GM12892 (cell line): ENCODE results near the gene ZFYVE28.
A peak's percentile ranks its signal among the peaks of the same experiment; 100 is the strongest.
"Not testable (repeated sequence)": the region's sequence is repeated elsewhere in the genome, so short reads cannot be mapped to it uniquely, and the experiment has no call there.

ENCODE experiments used
- DNase-seq: peaks from one replicate; pipeline ENCODE4 v3.0.0; 2011; ENCODE audit not compliant: insufficient read length
- FAIRE-seq: peaks from 2 replicates; lab custom pipeline; 2011; peaks lifted over from hg19 to GRCh38; lab: Jason Lieb, UNC
- POLR2A ChIP-seq: IDR thresholded peaks from 2 replicates; pipeline ENCODE4 v1.6.1; 2011; ENCODE audit warnings: low read depth, low read length, control low read depth
- POLR2AphosphoS5 ChIP-seq: IDR thresholded peaks from 2 replicates; pipeline ENCODE4 v1.6.1; 2011; ENCODE audit warnings: low read depth, low read length, control low read depth
- TAF1 ChIP-seq: IDR thresholded peaks from 2 replicates; pipeline ENCODE4 v1.6.1; 2011; ENCODE audit warnings: low read depth, mild to moderate bottlenecking, control low read depth, low read length, borderline replicate concordance

Gene ZFYVE28

DNA sequence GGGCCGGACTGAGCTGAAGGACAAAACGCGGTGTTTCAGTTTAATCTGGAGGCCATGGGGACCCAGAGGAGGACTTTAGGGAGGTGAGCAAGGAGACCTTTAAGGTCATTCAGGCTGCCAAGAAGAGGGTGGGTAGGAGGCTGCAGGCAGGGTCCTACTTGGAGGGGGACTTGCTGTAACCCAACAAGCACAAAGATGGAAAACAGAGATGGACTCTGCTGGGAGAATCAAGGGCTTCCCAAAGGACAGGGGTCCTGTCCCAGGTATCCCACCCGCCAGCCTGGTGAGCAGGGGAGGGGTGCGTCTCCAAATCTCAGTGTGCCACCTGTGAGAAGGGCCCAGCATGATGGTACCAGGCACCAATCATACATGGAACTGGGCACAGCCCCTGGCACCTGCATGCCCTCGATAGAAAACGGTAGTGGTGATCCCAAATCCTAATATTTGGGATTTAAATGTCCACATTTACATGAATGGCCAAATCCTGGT lies 172.6 kb downstream of the ZFYVE28 start:
- FAIRE-seq (no peak), DNase-seq (peak; percentile 2)

DNA sequence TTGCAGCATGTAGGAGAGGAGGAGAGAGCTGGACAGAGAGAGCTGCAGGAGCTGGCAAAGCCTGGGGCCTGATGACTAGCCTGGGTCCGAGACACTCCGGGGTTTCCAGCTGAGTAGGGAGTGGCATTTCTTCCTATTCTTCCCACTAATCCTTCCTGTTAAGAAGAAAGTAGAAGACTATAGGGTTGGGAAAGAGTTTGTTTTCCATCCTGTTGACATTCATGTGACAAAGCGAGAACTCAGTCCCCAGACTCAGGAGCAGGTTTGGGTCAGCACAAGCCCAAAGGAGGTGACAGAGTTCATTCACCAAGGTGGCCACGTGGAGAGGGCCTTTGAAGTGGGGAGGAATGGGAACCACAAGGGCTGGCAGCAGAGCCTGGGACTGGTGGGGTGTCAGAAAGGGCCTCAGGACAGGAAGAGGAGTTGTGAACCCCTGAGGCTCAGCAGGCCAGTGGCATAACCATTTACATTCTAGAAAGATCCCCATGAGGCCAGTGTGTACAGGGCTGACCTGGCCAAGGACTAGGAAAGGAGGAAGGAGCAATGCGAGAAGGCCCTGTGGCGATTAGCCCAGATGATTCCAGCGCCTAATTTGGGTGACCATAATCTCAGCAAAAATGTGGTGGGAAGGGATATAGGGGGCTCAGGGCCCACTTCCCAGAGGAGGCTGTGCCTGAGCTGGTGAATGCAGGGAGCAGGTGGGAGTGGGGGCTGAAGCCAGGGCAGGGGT lies 173.2 kb downstream of the ZFYVE28 start:
- no peak for TF ChIP-seq TAF1
- TF ChIP-seq POLR2A = no peak
- no peak for TF ChIP-seq POLR2AphosphoS5
- FAIRE-seq (no peak), DNase-seq (no peak)

More for the DNA sequence above, 172.6 kb downstream of the ZFYVE28 start:
- TF ChIP-seq POLR2A (no peak), POLR2AphosphoS5 (no peak), TAF1 (no peak)

GRCh38 chr4:2243681-2244380 lies 174.6 kb downstream of the ZFYVE28 start:
- FAIRE-seq (peak; percentile 30), DNase-seq (no peak)
- TF ChIP-seq TAF1 = no peak
- TF ChIP-seq POLR2A = no peak
- TF ChIP-seq POLR2AphosphoS5 = no peak

DNA sequence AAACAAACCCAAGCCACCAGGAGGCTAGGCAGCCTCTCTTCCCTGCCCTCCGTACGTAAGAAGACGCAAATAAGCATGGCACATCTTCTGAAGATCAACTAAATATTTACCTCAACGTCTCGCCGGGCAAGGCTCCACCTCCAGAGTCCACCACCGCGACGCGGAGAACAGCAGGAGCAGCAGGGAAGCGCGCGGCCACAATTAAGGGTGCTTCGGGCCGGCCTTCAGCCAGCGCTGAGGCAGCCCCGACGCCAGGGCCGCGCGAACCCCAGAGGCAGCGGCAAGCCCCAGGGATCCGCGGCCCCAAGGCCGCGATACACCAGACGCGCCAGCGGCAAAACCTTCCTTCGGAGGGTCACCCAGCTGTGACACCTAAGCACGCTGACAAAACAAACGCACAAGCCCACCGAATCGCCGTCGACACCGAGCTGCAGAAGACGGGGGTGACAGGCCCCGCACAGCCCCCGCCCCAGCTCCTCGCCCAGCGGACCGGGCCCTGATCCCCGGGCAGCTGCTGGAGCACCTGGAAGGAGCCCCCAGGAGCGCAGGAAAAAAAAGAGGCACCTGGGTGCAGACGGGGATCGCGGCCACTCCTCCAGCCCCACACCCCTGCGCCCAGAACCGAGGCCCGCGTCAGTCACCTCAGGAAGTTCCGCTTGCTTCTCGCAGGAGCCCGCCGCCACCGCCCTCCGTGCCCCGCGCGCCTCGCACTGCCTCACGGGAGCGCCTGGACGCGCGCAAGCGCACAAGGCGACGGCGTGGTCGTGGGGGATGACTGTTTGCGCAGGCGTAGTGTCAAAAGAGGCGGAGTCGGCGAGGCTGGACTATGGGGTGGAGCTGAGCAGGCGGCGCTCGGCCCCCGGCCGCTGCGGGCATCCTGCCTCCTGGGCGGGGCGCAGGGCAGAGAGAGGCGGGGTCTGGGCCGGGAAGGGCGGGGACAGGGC lies 176.8 kb downstream of the ZFYVE28 start, which contains the start of the genes HAUS3 and POLN:
Gene HAUS3 (minus strand): TSS at position 712 of the 944 bp plus-strand sequence. CDS start 1,175 bp downstream, outside the sequence.
Gene POLN (minus strand): TSS at position 712 of the 944 bp plus-strand sequence. CDS start 12,890 bp downstream, outside the sequence.
- DNase-seq (peak; percentile 97), FAIRE-seq (peak; percentile 99)
- TF ChIP-seq POLR2A (peak; percentile 88), TAF1 (no peak; the same call in 1 of the 2 replicates), POLR2AphosphoS5 (peak; percentile 76)

GRCh38 chr4:2241003-2241402 lies 177.4 kb downstream of the ZFYVE28 start:
- DNase-seq (no peak), FAIRE-seq (no peak)
- TF ChIP-seq POLR2A (no peak), POLR2AphosphoS5 (no peak), TAF1 (no peak)

GRCh38 chr4:2236944-2237666 lies 181.3 kb downstream of the ZFYVE28 start:
- TF ChIP-seq POLR2AphosphoS5 = no peak
- TF ChIP-seq TAF1 = no peak
- no peak for TF ChIP-seq POLR2A
- FAIRE-seq (no peak), DNase-seq (no peak)

DNA sequence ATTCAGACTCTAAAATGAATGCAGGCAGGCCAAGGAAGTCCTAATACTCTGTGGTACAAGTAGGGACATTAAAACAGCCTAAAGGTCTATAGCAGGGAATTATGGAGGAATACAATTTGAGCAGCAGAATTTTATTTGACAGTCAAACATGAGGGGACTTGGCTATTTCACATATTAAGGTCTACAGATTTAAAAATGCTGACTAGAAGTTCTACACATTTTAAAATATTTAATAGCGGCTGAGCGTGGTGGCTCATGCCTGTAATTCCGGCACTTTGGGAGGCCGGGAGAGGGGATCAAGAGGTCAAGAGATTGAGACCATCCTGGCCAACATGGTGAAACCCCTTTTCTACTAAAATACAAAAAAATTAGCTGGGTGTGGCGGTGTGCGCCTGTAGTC lies 187.4 kb downstream of the ZFYVE28 start:
- no peak for FAIRE-seq
- TF ChIP-seq TAF1 (no peak), POLR2A (no peak), POLR2AphosphoS5 (no peak)

GRCh38 chr4:2226261-2226660 lies 192.2 kb downstream of the ZFYVE28 start:
- TF ChIP-seq POLR2AphosphoS5 (no peak), TAF1 (no peak), POLR2A (no peak)
- no peak for FAIRE-seq
- no peak for DNase-seq

More for the DNA sequence above, 187.4 kb downstream of the ZFYVE28 start:
- no peak for DNase-seq

- TF ChIP-seq TAF1 (no peak), POLR2A (no peak), POLR2AphosphoS5 (no peak)
- FAIRE-seq (no peak), DNase-seq (no peak)
Observed at GRCh38 chr4:2222838-2223237, 195.6 kb downstream of the ZFYVE28 start.

GRCh38 chr4:2221378-2221777 lies 197.1 kb downstream of the ZFYVE28 start:
- FAIRE-seq, DNase-seq: not testable (repeated sequence)
